Lung (tissue), 12 donors: ENCODE measurements around the gene FAM234B. TPM values are rescaled to one million over a fixed set of nuclear protein-coding genes. Genes with fewer than 3 reads are reported as not detected.

Experiments used
- ATAC-seq: fragments of 200-7000 bp; cut with Tn5 transposase; one replicate; pipeline ENCODE4 v1.9.1; 2020; ENCODE audit warnings: moderate number of reproducible peaks; ENCODE audit not compliant: insufficient read depth, low FRiP score
- DNase-seq, 3 donors: peaks; one replicate each; pipeline ENCODE4 v3.0.0-alpha.2; 2013 to 2017
- H3K27ac ChIP-seq, 2 donors: one replicate each; pipeline ENCODE4 v1.5.1; 2013; ENCODE audit warnings: mild to moderate bottlenecking in 2 of 2, moderate library complexity in 2 of 2, control low read depth in 1 of 2, inconsistent platforms in 1 of 2, low read depth in 1 of 2, low read length in 1 of 2
- H3K27me3 ChIP-seq, 3 donors: one replicate each; pipeline ENCODE4 v1.5.1; 2013; ENCODE audit warnings: low read length in 2 of 3; ENCODE audit not compliant: control insufficient read depth in 3 of 3, insufficient read depth in 3 of 3
- H3K36me3 ChIP-seq, 4 donors: one replicate each; pipeline ENCODE4 v1.5.1; 2013; ENCODE audit warnings: low read length in 4 of 4, mild to moderate bottlenecking in 1 of 4, moderate library complexity in 1 of 4; ENCODE audit not compliant: control insufficient read depth in 4 of 4, insufficient read depth in 4 of 4
- H3K4me1 ChIP-seq, 5 donors: one replicate each; pipeline ENCODE4 v1.5.1; 2013; ENCODE audit warnings: low read length in 5 of 5, mild to moderate bottlenecking in 2 of 5, moderate library complexity in 1 of 5; ENCODE audit not compliant: control insufficient read depth in 5 of 5, insufficient read depth in 5 of 5
- H3K4me3 ChIP-seq: one replicate; pipeline ENCODE4 v1.5.1; 2013; ENCODE audit warnings: mild to moderate bottlenecking, control low read depth, moderate library complexity
- H3K9ac ChIP-seq, 2 donors: one replicate each; pipeline ENCODE4 v1.5.1; 2013; ENCODE audit warnings: low read length in 2 of 2, control low read depth in 1 of 2; ENCODE audit not compliant: insufficient read depth in 1 of 2
- H3K9me3 ChIP-seq, 4 donors: one replicate each; pipeline ENCODE4 v1.5.1; 2013; ENCODE audit warnings: low read length in 3 of 4, mild to moderate bottlenecking in 1 of 4, moderate library complexity in 1 of 4; ENCODE audit not compliant: control insufficient read depth in 4 of 4, insufficient read depth in 3 of 4
- CTCF ChIP-seq: IDR thresholded peaks from 2 replicates; pipeline ENCODE4 v1.5.1; 2012; ENCODE audit warnings: mild to moderate bottlenecking; ENCODE audit errors: control extremely low read depth, extremely low read depth
- WGBS, 2 donors: extraction: QIAGEN DNeasy Blood & Tissue Kit; methylation state at CpG; one replicate each; pipeline ENCODE4 v1.1.7; 2013; 5-methylcytosine and 5-hydroxymethylcytosine counted together
- polyA plus RNA-seq, 2 donors: library from polyadenylated mRNA; stranded (reverse); fragments of 200-250 nt; gene quantifications; one replicate each; pipeline ENCODE4 v1.2.1, GENCODE V29; 2013
- total RNA-seq, 2 donors: library from RNA; depleted of rRNA in 1 of 2; stranded (reverse); fragments of >200 nt in 1 of 2; gene quantifications; one replicate each; pipeline ENCODE4 v1.2.1, GENCODE V29; 2014 to 2021
- donor health status: control.
- donor health status: control.
- donor health status: Bipolar disorder and iron deficiency.
- donor health status: healthy.
- donor health status: DM: yes; HTN: yes; CAD: no.

Gene FAM234B
- total and polyA plus RNA-seq, 4 donors, result 1.4 to 10.4 (median 6.3) TPM

- ATAC-seq, result no peak
- 56 to 75% methylated on average over 3 of the region's 3 CpGs for WGBS, 2 donors
- TF ChIP-seq CTCF, result no peak
- no peak overlapping the region for H3K4me3 ChIP-seq
- peaks cover 0 to 10% (median 3%) of the 10 kb centered on the region in 5 donors for H3K4me1 ChIP-seq
- H3K9ac ChIP-seq, result no peak overlapping the region
- H3K9me3 ChIP-seq, result no peaks in the 10 kb centered on the region
- H3K27ac ChIP-seq, result no peak overlapping the region
- no peaks in the 10 kb centered on the region for H3K27me3 ChIP-seq
- H3K36me3 ChIP-seq, result peaks cover 0 to 3% (median 0%) of the 10 kb centered on the region in 4 donors
- DNase-seq, result peak in 2 of 3 donors; percentile 38 to 72
Observed at GRCh38 chr12:13004361-13004760, 39.8 kb upstream of the FAM234B start.

- Histone ChIP-seq H3K27ac (no peak overlapping the region), H3K4me1 (peaks cover 0 to 9% (median 3%) of the 10 kb centered on the region in 5 donors), H3K9me3 (no peaks in the 10 kb centered on the region), H3K27me3 (no peaks in the 10 kb centered on the region), H3K36me3 (no peaks in the 10 kb centered on the region), H3K4me3 (no peak overlapping the region), H3K9ac (no peak overlapping the region)
- TF ChIP-seq CTCF, result no peak
- DNase-seq (no peak), ATAC-seq (no peak)
- WGBS, 2 donors, result 60 to 95% methylated on average over 3 of the region's 3 CpGs
Observed at GRCh38 chr12:13004986-13005385, 39.2 kb upstream of the FAM234B start.

- no peaks in the 10 kb centered on the region for H3K36me3 ChIP-seq
- H3K9ac ChIP-seq, result no peak overlapping the region
- no peak overlapping the region for H3K27ac ChIP-seq
- WGBS, 2 donors, result 95% methylated on average over 2 of the region's 2 CpGs
- ATAC-seq (no peak), DNase-seq (no peak)
- H3K9me3 ChIP-seq, result no peaks in the 10 kb centered on the region
- no peaks in the 10 kb centered on the region for H3K27me3 ChIP-seq
- TF ChIP-seq CTCF, result no peak
- H3K4me3 ChIP-seq, result no peak overlapping the region
- H3K4me1 ChIP-seq, result peaks cover 0 to 6% (median 3%) of the 10 kb centered on the region in 5 donors
Observed at GRCh38 chr12:13005649-13006048, 38.5 kb upstream of the FAM234B start.
